GM18507 (cell line): ENCODE results near the gene UTP3.

Source experiments
- DNase-seq: peaks from one replicate; pipeline ENCODE4 v3.0.0; 2011; ENCODE audit warnings: low read depth; ENCODE audit not compliant: insufficient read length; ENCODE audit errors: extremely low spot score
- FAIRE-seq: peaks from 2 replicates; lab custom pipeline; 2011; peaks lifted over from hg19 to GRCh38; lab: Jason Lieb, UNC

The UTP3 gene

GRCh38 chr4:70739496-70740337 is 51.4 kb downstream of the UTP3 start:
- no peak for DNase-seq
- FAIRE-seq, result no peak
